ENCODE data around the gene RUNX1. TPM values are rescaled to one million over a fixed set of nuclear protein-coding genes. Genes with fewer than 3 reads are reported as not detected.
"Not testable (repeated sequence)": the region's sequence is repeated elsewhere in the genome, so short reads cannot be mapped to it uniquely, and the experiment has no call there.

The RUNX1 gene
- total RNA-seq, 2 experiments from 2014 or later: 50.6 to 55.8 TPM

DNA sequence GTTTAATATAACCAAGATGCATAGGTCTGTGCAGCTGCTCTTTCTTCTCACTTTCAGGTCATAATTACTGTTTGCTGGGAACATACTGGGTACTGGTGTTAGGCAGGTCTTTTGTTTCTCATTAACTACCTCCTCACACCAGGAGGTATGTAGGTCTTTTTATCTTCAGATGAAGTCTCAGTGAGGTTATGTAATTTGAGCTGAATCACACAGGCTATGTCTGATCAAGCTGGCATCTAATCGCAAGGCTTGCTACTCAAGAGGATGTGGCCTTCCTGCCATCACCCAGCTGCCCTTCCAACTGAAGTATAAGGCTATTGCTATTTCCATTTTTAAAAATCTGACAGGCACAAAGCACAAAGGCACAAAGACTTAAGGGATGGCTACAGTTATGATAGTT lies 96.4 kb downstream of the RUNX1 start:
- DNase-seq: no peak
- CTCF ChIA-PET: interaction anchor here (0.6 kb wide), 1 partner anchor 216 kb away, joined by 3 read pairs; no protein-coding TSS in a partner anchor
- H3K36me3 Mint-ChIP-seq: peaks cover 6% of the 10 kb centered on the region
- POLR2A ChIA-PET: interaction anchor here (0.8 to 2.7 kb wide), 5 partner anchors 15 to 96 kb away, joined by 3 to 9 read pairs (median 6); no protein-coding TSS in a partner anchor
- intact Hi-C loops (cut with micrococcal nuclease): no loop called here
- H3K27ac Mint-ChIP-seq: no peak overlapping the region
- no peak overlapping the region for H3K4me3 Mint-ChIP-seq
- no peaks in the 10 kb centered on the region for H3K27me3 Mint-ChIP-seq
- peaks cover 79% of the 10 kb centered on the region for H3K4me1 Mint-ChIP-seq (ENCODE audit: low read depth)
- H3K9me3 Mint-ChIP-seq: no peaks in the 10 kb centered on the region

DNA sequence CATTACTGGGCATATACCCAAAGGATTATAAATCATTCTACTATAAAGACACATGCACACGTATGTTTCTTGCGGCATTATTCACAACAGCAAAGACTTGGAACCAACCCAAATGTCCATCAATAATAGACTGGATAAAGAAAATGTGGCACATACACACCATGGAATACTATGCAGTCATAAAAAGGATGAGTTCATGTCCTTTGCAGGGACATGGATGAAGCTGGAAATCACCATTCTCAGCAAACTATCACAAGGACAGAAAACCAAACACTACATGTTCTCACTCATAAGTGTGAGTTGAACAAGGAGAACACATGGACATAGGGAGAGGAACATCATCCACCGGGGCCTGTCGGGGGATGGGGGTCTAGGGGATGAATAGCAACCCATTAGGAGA lies 97.2 kb downstream of the RUNX1 start:
- CTCF ChIA-PET; H3K27ac Mint-ChIP-seq; DNase-seq; H3K27me3 Mint-ChIP-seq; H3K36me3 Mint-ChIP-seq; H3K9me3 Mint-ChIP-seq; intact Hi-C loops (cut with micrococcal nuclease); H3K4me3 Mint-ChIP-seq: not testable (repeated sequence)
- H3K4me1 Mint-ChIP-seq (ENCODE audit: low read depth): peaks cover 79% of the 10 kb centered on the region
- POLR2A ChIA-PET: interaction anchor here (0.8 to 2.0 kb wide), 3 partner anchors 32 to 96 kb away, joined by 3 to 6 read pairs (median 3); no protein-coding TSS in a partner anchor

DNA sequence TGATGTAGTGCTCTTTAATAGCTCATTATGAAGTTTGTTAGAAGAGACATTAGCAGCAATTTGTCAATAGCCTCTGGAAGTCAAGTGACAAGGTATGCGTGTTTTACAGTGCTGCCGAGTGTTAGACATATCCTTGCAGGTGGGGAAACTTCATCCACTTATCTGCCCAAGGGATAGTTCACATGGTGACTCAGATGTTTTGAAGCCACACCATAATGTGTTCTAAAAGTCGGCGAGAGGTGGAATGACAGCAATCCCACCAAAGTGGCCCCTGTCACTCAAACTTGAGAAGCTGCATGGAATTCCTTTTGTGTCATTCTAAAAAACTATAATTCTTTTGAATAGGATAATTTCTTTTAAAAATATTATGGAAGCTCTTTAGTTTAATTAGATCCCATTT lies 98.1 kb downstream of the RUNX1 start:
- intact Hi-C loops (cut with micrococcal nuclease): no loop called here
- ChIA-PET CTCF (interaction anchor here (0.9 to 1.0 kb wide), 2 partner anchors 243 to 450 kb away, joined by 3 read pairs; no protein-coding TSS in a partner anchor), POLR2A (interaction anchor here (0.6 kb wide), 1 partner anchor 9 kb away, joined by 3 read pairs; no protein-coding TSS in a partner anchor)
- no peaks in the 10 kb centered on the region for H3K9me3 Mint-ChIP-seq
- H3K36me3 Mint-ChIP-seq: peaks cover 2% of the 10 kb centered on the region
- H3K27me3 Mint-ChIP-seq: no peaks in the 10 kb centered on the region
- no peak overlapping the region for H3K4me3 Mint-ChIP-seq
- H3K27ac Mint-ChIP-seq: no peak overlapping the region
- no peak for DNase-seq
- H3K4me1 Mint-ChIP-seq (ENCODE audit: low read depth): peaks cover 81% of the 10 kb centered on the region

DNA sequence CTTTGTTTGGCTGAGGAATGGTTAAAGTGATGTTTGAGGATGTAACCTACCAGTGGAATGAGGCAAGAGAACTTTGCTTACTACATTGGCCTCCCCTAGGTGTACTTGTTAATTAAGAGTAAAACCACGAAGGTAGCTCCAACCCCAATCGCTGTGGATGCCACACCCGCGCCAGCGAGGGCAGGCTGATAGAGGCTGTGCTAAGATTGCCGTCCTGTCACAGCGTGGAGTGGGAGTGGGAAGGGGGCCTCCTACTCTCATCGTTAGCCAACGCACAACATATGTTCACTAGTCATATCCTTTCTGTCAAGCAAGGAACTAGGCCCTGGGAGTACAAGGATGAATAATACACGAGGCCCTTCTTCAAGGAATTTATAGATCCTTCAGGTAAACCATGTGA lies 99.6 kb downstream of the RUNX1 start:
- peak; percentile 45 for DNase-seq
- Mint-ChIP-seq H3K27ac (peak overlapping the region; percentile 1), H3K27me3 (no peaks in the 10 kb centered on the region), H3K36me3 (no peaks in the 10 kb centered on the region), H3K4me3 (no peak overlapping the region), H3K4me1 (ENCODE audit: low read depth) (peaks cover 86% of the 10 kb centered on the region), H3K9me3 (no peaks in the 10 kb centered on the region)
- ChIA-PET CTCF (interaction anchor here (1.0 kb wide), 1 partner anchor 39 kb away, joined by 3 read pairs; no protein-coding TSS in a partner anchor), POLR2A (interaction anchor here (1.1 to 2.2 kb wide), 2 partner anchors 18 to 40 kb away, joined by 3 to 5 read pairs; no protein-coding TSS in a partner anchor)
- intact Hi-C loops (cut with micrococcal nuclease): no loop called here

DNA sequence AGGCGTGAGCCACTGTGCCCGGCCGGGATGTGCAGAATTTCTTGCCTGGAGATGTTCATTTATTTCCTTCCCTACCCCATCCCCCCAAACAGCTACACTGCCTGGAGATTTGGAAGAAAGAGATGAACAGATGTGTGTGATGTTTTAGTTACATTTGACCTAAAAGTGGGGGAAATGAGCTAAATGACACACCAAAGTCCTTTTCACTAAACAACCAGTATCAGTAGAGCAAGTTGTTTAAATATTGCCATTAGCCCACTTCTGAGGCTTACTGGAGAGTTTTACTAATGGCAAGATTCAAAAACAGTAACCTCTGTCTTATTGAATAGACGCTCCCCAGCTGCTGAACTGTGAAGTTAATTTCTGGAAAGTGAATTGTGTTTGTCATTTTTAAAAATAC lies 100.1 kb downstream of the RUNX1 start:
- ChIA-PET POLR2A (interaction anchor here (1.1 to 2.2 kb wide), 2 partner anchors 18 to 41 kb away, joined by 3 to 5 read pairs; no protein-coding TSS in a partner anchor), CTCF (interaction anchor here (1.0 kb wide), 1 partner anchor 40 kb away, joined by 3 read pairs; no protein-coding TSS in a partner anchor)
- intact Hi-C loops (cut with micrococcal nuclease): no loop called here
- Mint-ChIP-seq H3K9me3 (no peaks in the 10 kb centered on the region), H3K27me3 (no peaks in the 10 kb centered on the region), H3K27ac (no peak overlapping the region), H3K4me3 (no peak overlapping the region), H3K4me1 (ENCODE audit: low read depth) (peaks cover 86% of the 10 kb centered on the region), H3K36me3 (no peaks in the 10 kb centered on the region)
- DNase-seq: no peak

DNA sequence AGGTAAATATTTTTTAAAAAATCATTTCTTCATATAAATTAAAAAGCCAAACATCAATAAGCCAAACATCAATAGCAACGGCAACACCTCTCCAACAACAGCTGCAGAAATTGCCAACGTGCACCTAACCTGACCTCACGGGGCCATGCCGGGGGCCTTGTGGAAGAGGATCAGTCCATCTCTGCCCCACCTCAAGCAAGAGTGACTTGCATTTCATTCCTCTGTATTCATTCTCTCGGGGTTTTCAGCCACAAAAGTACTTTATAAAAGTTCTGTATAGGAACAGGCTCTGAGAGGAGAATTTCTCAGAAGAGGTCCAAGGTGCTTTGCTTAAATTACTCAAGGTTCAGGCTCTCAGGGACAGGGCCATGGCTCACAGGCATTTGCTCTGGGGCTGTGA lies 100.9 kb downstream of the RUNX1 start:
- H3K4me3 Mint-ChIP-seq: no peak overlapping the region
- CTCF ChIA-PET: interaction anchor here (1.0 kb wide), 1 partner anchor 41 kb away, joined by 3 read pairs; no protein-coding TSS in a partner anchor
- H3K36me3 Mint-ChIP-seq: no peaks in the 10 kb centered on the region
- peaks cover 86% of the 10 kb centered on the region for H3K4me1 Mint-ChIP-seq (ENCODE audit: low read depth)
- no peaks in the 10 kb centered on the region for H3K9me3 Mint-ChIP-seq
- POLR2A ChIA-PET: interaction anchor here (0.7 to 1.2 kb wide), 3 partner anchors 13 to 25 kb away, joined by 3 to 5 read pairs (median 4); no protein-coding TSS in a partner anchor
- peak overlapping the region; percentile 11 for H3K27ac Mint-ChIP-seq
- H3K27me3 Mint-ChIP-seq: no peaks in the 10 kb centered on the region
- intact Hi-C loops (cut with micrococcal nuclease): no loop called here
- no peak for DNase-seq

DNA sequence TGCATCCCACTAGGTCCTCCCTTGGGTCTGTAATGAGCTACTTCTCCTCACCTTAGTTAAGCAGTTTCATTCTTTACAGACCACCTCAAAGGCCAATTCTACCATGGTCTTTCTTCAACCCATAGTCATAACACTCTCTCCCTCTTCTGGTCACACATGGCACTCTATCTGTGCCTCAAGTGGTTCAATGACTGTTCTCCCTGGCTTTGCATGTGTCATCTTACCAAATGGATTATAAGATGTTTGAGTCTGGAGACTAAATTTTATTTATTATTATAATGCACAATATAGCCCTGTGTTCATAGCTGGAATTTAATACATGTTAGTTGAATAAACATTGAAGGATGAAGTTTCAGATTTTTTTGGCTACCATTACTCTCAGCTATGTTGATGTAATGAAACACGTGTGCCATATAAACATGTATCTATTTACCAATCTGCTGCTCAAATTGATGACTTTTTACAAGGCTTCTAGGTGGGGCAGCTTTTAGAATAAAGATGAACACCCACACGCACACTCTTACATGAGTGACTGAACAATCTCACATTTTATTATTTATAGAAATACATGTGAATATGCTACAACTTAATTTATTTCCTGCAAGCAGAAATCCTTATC lies 102.1 kb downstream of the RUNX1 start:
- Mint-ChIP-seq H3K27me3 (no peaks in the 10 kb centered on the region), H3K36me3 (no peaks in the 10 kb centered on the region), H3K4me3 (no peak overlapping the region), H3K27ac (peak overlapping the region; percentile 88), H3K9me3 (no peaks in the 10 kb centered on the region), H3K4me1 (ENCODE audit: low read depth) (peaks cover 90% of the 10 kb centered on the region)
- ChIA-PET POLR2A (interaction anchor here (0.5 to 2.6 kb wide), 17 partner anchors 9 to 1343 kb away, joined by 3 to 15 read pairs (median 3); no protein-coding TSS in a partner anchor), CTCF (interaction anchor here (0.8 to 2.7 kb wide), 11 partner anchors 10 to 75 kb away, joined by 3 to 14 read pairs (median 7); no protein-coding TSS in a partner anchor)
- intact Hi-C loops (cut with micrococcal nuclease): loop anchor here (1.0 to 2.0 kb wide), 4 partner anchors 40 to 96 kb away; no protein-coding TSS in a partner anchor
- DNase-seq: no peak

DNA sequence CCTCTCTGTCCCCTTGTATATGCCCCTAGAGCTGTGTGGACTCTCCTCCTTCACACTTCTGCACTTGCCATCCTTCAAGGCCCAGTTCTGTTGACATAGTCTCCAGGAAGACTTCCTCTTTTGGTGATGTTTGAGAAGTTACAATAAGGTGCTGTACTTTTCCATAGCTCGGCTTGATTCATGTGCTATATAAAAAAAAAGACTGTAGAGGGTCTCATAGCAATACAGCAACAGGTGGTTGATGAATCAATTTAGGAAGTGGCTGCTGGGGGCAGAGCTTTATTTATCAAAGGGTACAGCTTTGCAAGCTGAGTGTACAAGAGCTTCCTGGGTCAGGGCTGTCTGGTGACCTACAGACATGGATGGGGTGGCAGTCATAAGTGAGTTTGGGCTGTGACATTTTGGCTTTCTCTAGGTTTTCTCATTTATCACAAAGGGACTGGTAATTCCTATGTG lies 102.7 kb downstream of the RUNX1 start:
- Mint-ChIP-seq H3K27ac (peak overlapping the region; percentile 88), H3K9me3 (no peaks in the 10 kb centered on the region), H3K27me3 (no peaks in the 10 kb centered on the region), H3K36me3 (no peaks in the 10 kb centered on the region), H3K4me1 (ENCODE audit: low read depth) (peaks cover 89% of the 10 kb centered on the region), H3K4me3 (peak overlapping the region; percentile 8)
- peak; percentile 71 for DNase-seq
- intact Hi-C loops (cut with micrococcal nuclease): loop anchor here (1.0 to 2.0 kb wide), 4 partner anchors 41 to 96 kb away; no protein-coding TSS in a partner anchor
- ChIA-PET POLR2A (interaction anchor here (0.5 to 2.6 kb wide), 17 partner anchors 9 to 1343 kb away, joined by 3 to 15 read pairs (median 3); no protein-coding TSS in a partner anchor), CTCF (interaction anchor here (0.8 to 2.7 kb wide), 11 partner anchors 11 to 76 kb away, joined by 3 to 14 read pairs (median 7); no protein-coding TSS in a partner anchor)

DNA sequence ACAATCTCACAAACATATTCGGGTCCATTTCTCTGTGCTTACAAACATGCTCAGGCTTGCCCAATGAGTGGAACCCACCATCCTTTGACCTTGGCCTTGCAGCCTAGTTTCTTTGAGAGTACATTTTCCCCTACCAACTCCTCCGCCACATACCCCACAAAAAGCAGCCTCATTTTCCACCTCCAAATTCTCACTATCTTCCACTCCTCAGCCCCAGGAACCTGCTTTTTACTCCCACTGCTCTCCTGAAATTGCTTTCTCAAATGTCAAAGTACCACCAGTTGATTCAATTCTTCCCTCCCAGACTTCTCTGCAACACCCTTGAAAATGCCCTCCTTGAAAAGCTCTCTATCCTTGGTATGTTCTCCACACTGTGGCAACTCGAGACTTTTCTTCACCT lies 103.8 kb downstream of the RUNX1 start:
- intact Hi-C loops (cut with micrococcal nuclease): no loop called here
- H3K4me3 Mint-ChIP-seq: peak overlapping the region; percentile 9

DNA sequence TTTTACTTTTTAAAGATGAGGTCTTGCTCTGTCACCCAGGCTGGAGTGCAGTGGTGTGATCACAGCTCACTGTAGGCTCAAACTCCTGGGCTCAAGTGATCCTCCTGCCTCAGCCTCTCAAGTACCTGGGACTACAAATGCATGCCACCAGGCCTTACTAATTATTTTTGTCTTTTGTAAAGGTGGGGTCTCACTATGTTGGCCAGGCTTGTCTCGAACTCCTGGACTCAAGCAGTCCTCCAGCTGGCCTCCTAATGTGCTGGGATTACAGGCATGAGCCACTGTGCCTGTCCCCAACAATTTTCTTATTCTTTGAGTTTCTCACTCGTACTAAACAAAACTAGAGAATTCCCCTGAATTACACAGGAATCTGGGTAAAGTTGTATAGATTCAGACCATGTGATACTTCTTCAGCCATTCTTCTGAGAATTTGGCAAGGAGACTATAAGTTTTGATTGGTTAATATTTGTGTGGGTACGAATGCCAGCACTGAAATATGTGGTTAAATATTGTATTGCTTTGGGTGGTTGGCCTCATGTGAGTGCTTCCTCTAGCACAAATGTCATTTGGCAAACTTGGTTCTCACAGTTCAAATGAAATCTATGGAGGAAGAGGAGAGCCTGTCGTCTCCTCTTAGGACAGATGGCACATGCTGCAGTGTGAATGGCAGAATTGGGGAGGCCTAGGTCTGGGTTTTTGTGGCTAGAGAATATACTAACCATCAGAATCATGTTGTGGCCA lies 104.9 kb downstream of the RUNX1 start:
- DNase-seq: no peak
- Mint-ChIP-seq H3K9me3 (no peaks in the 10 kb centered on the region), H3K27me3 (no peaks in the 10 kb centered on the region), H3K4me3 (no peak overlapping the region), H3K27ac (peak overlapping the region; percentile 88), H3K36me3 (no peaks in the 10 kb centered on the region), H3K4me1 (ENCODE audit: low read depth) (peaks cover 97% of the 10 kb centered on the region)
- intact Hi-C loops (cut with micrococcal nuclease): no loop called here
- CTCF ChIA-PET: interaction anchor here (1.3 to 1.7 kb wide), 2 partner anchors 10 to 104 kb away, joined by 4 to 5 read pairs; no protein-coding TSS in a partner anchor
- POLR2A ChIA-PET: interaction anchor here (1.7 kb wide), 1 partner anchor 24 kb away, joined by 4 read pairs; no protein-coding TSS in a partner anchor

More for the DNA sequence above, 103.8 kb downstream of the RUNX1 start:
- Mint-ChIP-seq H3K27me3 (no peaks in the 10 kb centered on the region), H3K36me3 (no peaks in the 10 kb centered on the region), H3K27ac (peak overlapping the region; percentile 88), H3K4me1 (ENCODE audit: low read depth) (peaks cover 94% of the 10 kb centered on the region), H3K9me3 (no peaks in the 10 kb centered on the region)
- CTCF ChIA-PET: interaction anchor here (1.0 to 2.7 kb wide), 3 partner anchors 11 to 55 kb away, joined by 3 to 14 read pairs (median 11); no protein-coding TSS in a partner anchor
- DNase-seq: no peak
- POLR2A ChIA-PET: interaction anchor here (0.7 to 2.6 kb wide), 8 partner anchors 9 to 102 kb away, joined by 3 to 15 read pairs (median 4); no protein-coding TSS in a partner anchor

DNA sequence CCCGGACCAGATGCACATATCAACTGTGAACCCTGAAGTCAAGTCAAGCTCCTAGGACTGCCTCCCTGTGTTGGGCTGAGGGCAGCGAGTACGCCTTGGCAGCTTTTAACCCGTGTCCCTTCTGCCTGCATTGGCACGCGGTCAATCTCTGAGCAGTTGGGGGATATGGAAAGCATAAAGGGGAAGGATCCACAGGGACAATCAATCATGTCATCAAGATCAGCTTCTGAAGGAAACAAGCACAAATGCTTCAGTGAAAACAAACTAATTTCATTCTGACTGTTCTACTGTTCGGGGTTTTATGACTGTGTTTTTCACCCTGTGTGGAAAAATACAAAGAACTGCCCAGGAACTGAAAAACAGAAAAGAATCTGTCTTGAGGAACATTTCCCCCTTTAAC lies 106.2 kb downstream of the RUNX1 start:
- Mint-ChIP-seq H3K27me3 (no peaks in the 10 kb centered on the region), H3K9me3 (no peaks in the 10 kb centered on the region), H3K4me1 (ENCODE audit: low read depth) (peaks cover 98% of the 10 kb centered on the region), H3K4me3 (peak overlapping the region; percentile 38), H3K27ac (peak overlapping the region; percentile 87), H3K36me3 (no peaks in the 10 kb centered on the region)
- intact Hi-C loops (cut with micrococcal nuclease): loop anchor here (1.0 to 2.0 kb wide), 4 partner anchors 9 to 154 kb away; no protein-coding TSS in a partner anchor
- DNase-seq: peak; percentile 42
- POLR2A ChIA-PET: interaction anchor here (0.5 to 1.7 kb wide), 9 partner anchors 25 to 861 kb away, joined by 3 to 7 read pairs (median 4); no protein-coding TSS in a partner anchor
- CTCF ChIA-PET: interaction anchor here (0.6 to 1.7 kb wide), 5 partner anchors 9 to 106 kb away, joined by 3 to 5 read pairs (median 3); no protein-coding TSS in a partner anchor
